Stimulated activated CD8-positive, alpha-beta memory T cell treated with anti-CD3 and anti-CD28 coated beads, Interleukin-4, amount 100 ng/mL, for 48 hours (primary cell): ENCODE data around the gene ITPR3.

Experiments used
- DNase-seq: peaks from one replicate; pipeline ENCODE4 v3.0.0-alpha.2; 2020

Gene ITPR3

GRCh38 chr6:33742092-33742491, 121.0 kb downstream of the ITPR3 start:
- no peak for DNase-seq

GRCh38 chr6:33742837-33743236, 121.7 kb downstream of the ITPR3 start:
- no peak for DNase-seq

GRCh38 chr6:33744001-33744848, 123.1 kb downstream of the ITPR3 start:
- DNase-seq: peak; percentile 87

GRCh38 chr6:33744895-33745546, 123.9 kb downstream of the ITPR3 start:
- no peak for DNase-seq

GRCh38 chr6:33745548-33745947, 124.4 kb downstream of the ITPR3 start:
- DNase-seq: no peak
